H9 (cell line): ENCODE data around the gene COASY. TPM values are rescaled to one million over a fixed set of nuclear protein-coding genes. Genes with fewer than 3 reads are reported as not detected.
A peak's percentile ranks its signal among the peaks of the same experiment; 100 is the strongest.

Experiments
- DNase-seq: peaks from one replicate; pipeline ENCODE4 v3.0.0-alpha.2; 2017
- H2AFZ ChIP-seq: one replicate; pipeline ENCODE4 v1.6.1; 2013; ENCODE audit warnings: mild to moderate bottlenecking, low read length, control low read depth, moderate library complexity
- H2AK5ac ChIP-seq: 2 replicates; pipeline ENCODE4 v1.6.1; 2013; ENCODE audit warnings: low read length, control low read depth, mixed read lengths; ENCODE audit not compliant: insufficient read length
- H2BK120ac ChIP-seq: one replicate; pipeline ENCODE4 v1.6.1; 2013; ENCODE audit warnings: low read depth, mild to moderate bottlenecking, low read length, control low read depth, inconsistent platforms; ENCODE audit not compliant: poor library complexity, severe bottlenecking
- H2BK12ac ChIP-seq: 2 replicates; pipeline ENCODE4 v1.6.1; 2013; ENCODE audit warnings: low read length, control low read depth, mixed read lengths, low read depth; ENCODE audit not compliant: insufficient read length
- H2BK15ac ChIP-seq: 2 replicates; pipeline ENCODE4 v1.6.1; 2013; ENCODE audit warnings: low read depth, low read length, control low read depth
- H2BK20ac ChIP-seq: one replicate; pipeline ENCODE4 v1.6.1; 2013; ENCODE audit warnings: low read depth, mild to moderate bottlenecking, low read length, control low read depth, inconsistent platforms; ENCODE audit not compliant: poor library complexity, severe bottlenecking
- H2BK5ac ChIP-seq: 2 replicates; pipeline ENCODE4 v1.6.1; 2013; ENCODE audit warnings: low read length, control low read depth, mixed read lengths; ENCODE audit not compliant: insufficient read length
- H3K14ac ChIP-seq: 2 replicates; pipeline ENCODE4 v1.6.1; 2013; ENCODE audit warnings: low read length, control low read depth; ENCODE audit not compliant: insufficient read depth
- H3K18ac ChIP-seq: 2 replicates; pipeline ENCODE4 v1.6.1; 2013; ENCODE audit warnings: low read depth, mild to moderate bottlenecking, mixed read lengths, low read length, control low read depth; ENCODE audit not compliant: insufficient read length
- H3K23ac ChIP-seq: 2 replicates; pipeline ENCODE4 v1.6.1; 2013; ENCODE audit warnings: low read length, control low read depth, mixed read lengths, low read depth; ENCODE audit not compliant: insufficient read length
- H3K23me2 ChIP-seq: 2 replicates; pipeline ENCODE4 v1.6.1; 2013; ENCODE audit warnings: low read depth, mild to moderate bottlenecking, mixed read lengths, low read length, control low read depth; ENCODE audit not compliant: insufficient read length, poor library complexity, severe bottlenecking
- H3K27ac ChIP-seq: 2 replicates; pipeline ENCODE4 v1.5.1; 2013; ENCODE audit warnings: low read length, control low read depth, mixed read lengths, low read depth; ENCODE audit not compliant: insufficient read length
- H3K27me3 ChIP-seq: 2 replicates; pipeline ENCODE4 v1.6.1; 2013; ENCODE audit warnings: low read length, control low read depth, inconsistent platforms; ENCODE audit not compliant: insufficient read depth
- H3K4ac ChIP-seq: 2 replicates; pipeline ENCODE4 v1.6.1; 2013; ENCODE audit warnings: low read depth, mild to moderate bottlenecking, control low read depth, inconsistent platforms, low read length, moderate library complexity
- H3K4me1 ChIP-seq: 2 replicates; pipeline ENCODE4 v1.6.1; 2013; ENCODE audit warnings: low read length, control low read depth, inconsistent platforms; ENCODE audit not compliant: insufficient read depth
- H3K4me2 ChIP-seq: 2 replicates; pipeline ENCODE4 v1.6.1; 2013; ENCODE audit warnings: low read length, control low read depth, mixed read lengths; ENCODE audit not compliant: insufficient read length, insufficient read depth
- H3K56ac ChIP-seq: 2 replicates; pipeline ENCODE4 v1.6.1; 2013; ENCODE audit warnings: low read depth, mild to moderate bottlenecking, mixed read lengths, low read length, control low read depth; ENCODE audit not compliant: insufficient read length
- H3K79me1 ChIP-seq: 2 replicates; pipeline ENCODE4 v1.6.1; 2013; ENCODE audit warnings: low read depth, mild to moderate bottlenecking, moderate library complexity, low read length, control low read depth, inconsistent platforms; ENCODE audit not compliant: insufficient read depth, poor library complexity, severe bottlenecking
- H3K79me2 ChIP-seq: 2 replicates; pipeline ENCODE4 v1.6.1; 2013; ENCODE audit warnings: low read length, control low read depth, inconsistent platforms; ENCODE audit not compliant: insufficient read depth
- H3K9ac ChIP-seq: 2 replicates; pipeline ENCODE4 v1.6.1; 2013; ENCODE audit warnings: low read length, control low read depth, mixed read lengths; ENCODE audit not compliant: insufficient read length; ENCODE audit errors: extremely low read depth
- H3K9me3 ChIP-seq: one replicate; pipeline ENCODE4 v1.6.1; 2013; ENCODE audit warnings: low read depth, low read length, inconsistent platforms; ENCODE audit not compliant: control insufficient read depth
- H3T11ph ChIP-seq: one replicate; pipeline ENCODE4 v1.6.1; 2013; ENCODE audit warnings: mild to moderate bottlenecking, low read length, control low read depth, inconsistent platforms
- H4K20me1 ChIP-seq: one replicate; pipeline ENCODE4 v1.6.1; 2013; ENCODE audit not compliant: control insufficient read depth, insufficient read length, insufficient read depth
- H4K5ac ChIP-seq: 2 replicates; pipeline ENCODE4 v1.6.1; 2013; ENCODE audit warnings: low read depth, mild to moderate bottlenecking, mixed read lengths, low read length, control low read depth; ENCODE audit not compliant: insufficient read length
- H4K8ac ChIP-seq: replicated peaks from 2 replicates; pipeline ENCODE4 v1.6.1; 2013; ENCODE audit warnings: low read length, control low read depth, mixed read lengths, low read depth; ENCODE audit not compliant: insufficient read length
- H4K91ac ChIP-seq: 2 replicates; pipeline ENCODE4 v1.6.1; 2013; ENCODE audit warnings: low read depth, mild to moderate bottlenecking, moderate library complexity, mixed read lengths, low read length, control low read depth; ENCODE audit not compliant: insufficient read length
- H3K27ac Mint-ChIP-seq, 3 experiments: 2 replicates in 2 of 3; 3 replicates in 1 of 3; pipeline ENCODE4 v1.8.0; 2020 to 2021; ENCODE audit warnings: mixed read lengths in 3 of 3, mild to moderate bottlenecking in 1 of 3, moderate library complexity in 1 of 3
- H3K27me3 Mint-ChIP-seq: 2 replicates; pipeline ENCODE4 v1.8.0; 2021; ENCODE audit warnings: low read depth, mild to moderate bottlenecking, moderate library complexity, mixed read lengths
- H3K36me3 Mint-ChIP-seq, 3 experiments: 2 replicates in 2 of 3; 3 replicates in 1 of 3; pipeline ENCODE4 v1.8.0; 2020 to 2021; ENCODE audit warnings: low read depth in 3 of 3, mixed read lengths in 3 of 3; ENCODE audit not compliant: insufficient read depth in 1 of 3
- H3K4me1 Mint-ChIP-seq, 2 experiments: 2 replicates each; pipeline ENCODE4 v1.8.0; 2020; ENCODE audit warnings: mixed read lengths in 2 of 2
- H3K4me3 Mint-ChIP-seq, 2 experiments: 2 replicates in 1 of 2; 3 replicates in 1 of 2; pipeline ENCODE4 v1.8.0; 2020 to 2021; ENCODE audit warnings: mild to moderate bottlenecking in 2 of 2, mixed read lengths in 2 of 2, moderate library complexity in 1 of 2
- H3K9me3 Mint-ChIP-seq, 2 experiments: 2 replicates in 1 of 2; 3 replicates in 1 of 2; pipeline ENCODE4 v1.8.0; 2020; ENCODE audit warnings: mild to moderate bottlenecking in 2 of 2, mixed read lengths in 2 of 2, moderate library complexity in 1 of 2
- WGBS: extraction: QIAGEN DNeasy Blood & Tissue Kit; methylation state at CpG from one replicate; pipeline ENCODE4 v1.1.7; 2013; ENCODE audit warnings: missing lambda C conversion rate, low lambda C conversion rate, mixed read lengths; ENCODE audit not compliant: insufficient read length; ENCODE audit errors: extremely low coverage; 5-methylcytosine and 5-hydroxymethylcytosine counted together
- total RNA-seq: library from RNA; stranded (reverse); gene quantifications from 2 replicates; pipeline ENCODE4 v1.2.1, GENCODE V29; 2021
- TF ChIP-seq, protein P1 (sequence below): fragments of 200-600 bp; sonication (generic); conservative IDR thresholded peaks from 3 replicates; pipeline ENCODE4 v1.8.0; 2021; ENCODE audit warnings: antibody characterized with exemption, mild to moderate bottlenecking

Gene COASY
- total RNA-seq, 1 experiment from 2014 or later: 84.1 TPM

DNA sequence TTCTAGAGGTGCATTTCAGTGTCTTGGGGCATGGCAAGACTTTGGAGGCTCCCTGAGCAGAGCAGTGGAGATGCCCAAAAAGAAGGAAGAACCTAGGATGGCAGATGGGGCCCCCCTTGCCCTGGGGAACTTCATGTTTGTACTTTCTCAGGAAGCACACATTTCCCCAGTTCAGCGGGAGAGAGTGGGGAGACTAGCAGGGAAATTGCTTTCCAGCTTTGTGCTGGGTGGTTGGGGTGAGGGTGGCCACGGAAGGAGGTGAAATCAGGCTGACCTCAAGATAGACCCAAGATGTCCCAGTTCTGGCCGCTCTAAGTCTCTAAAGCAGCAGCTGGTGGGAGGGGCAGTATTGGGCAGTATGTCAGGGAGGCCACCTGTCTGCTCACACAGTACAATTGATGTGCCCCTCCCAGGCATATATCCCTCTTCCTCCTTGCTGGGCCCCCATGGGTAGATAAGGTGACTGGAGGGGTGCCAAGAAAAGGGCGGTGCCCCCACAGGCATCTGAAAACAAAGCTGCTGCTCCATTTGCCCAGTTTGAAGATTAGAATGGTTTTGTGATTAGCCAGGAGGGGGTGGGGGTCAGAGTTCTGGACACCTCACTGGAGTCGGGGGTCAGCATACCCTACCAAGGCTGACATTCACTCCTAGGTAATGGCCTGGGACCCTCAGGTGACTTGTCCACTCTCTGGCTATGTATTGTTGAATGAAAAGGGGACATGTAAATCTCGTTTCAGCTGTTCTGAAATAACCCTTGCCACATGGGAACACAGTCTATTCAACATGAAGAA is 43.0 kb upstream of the COASY start:
- Histone ChIP-seq H3K4ac (no peak overlapping the region), H3K14ac (no peak overlapping the region), H2BK120ac (no peak overlapping the region), H4K8ac (no peak overlapping the region), H3K79me2 (no peaks in the 10 kb centered on the region), H3K4me1 (peaks cover 11% of the 10 kb centered on the region; the same call in 1 of the 2 replicates), H2BK12ac (no peak overlapping the region), H2AFZ (no peak overlapping the region), H3K18ac (no peak overlapping the region), H4K20me1 (no peaks in the 10 kb centered on the region), H4K91ac (no peak overlapping the region), H2BK20ac (no peak overlapping the region), H2BK15ac (no peak overlapping the region), H3K79me1 (no peaks in the 10 kb centered on the region), H3K9me3 (no peaks in the 10 kb centered on the region), H3K56ac (no peak overlapping the region), H3K27me3 (peaks cover 2% of the 10 kb centered on the region; the same call in 1 of the 2 replicates), H3K23me2 (no peaks in the 10 kb centered on the region), H4K5ac (no peak overlapping the region), H2BK5ac (no peak overlapping the region), H3T11ph (no peak overlapping the region), H3K23ac (no peak overlapping the region), H3K4me2 (no peak overlapping the region), H3K9ac (no peak overlapping the region), H2AK5ac (no peak overlapping the region), H3K27ac (no peak overlapping the region)
- no peaks in the 10 kb centered on the region for H3K9me3 Mint-ChIP-seq
- no CpG with 5 or more reads among the region's 6 CpGs for WGBS
- H3K4me1 Mint-ChIP-seq: peaks cover 25 to 40% of the 10 kb centered on the region in 2 experiments
- peaks cover 8% of the 10 kb centered on the region for H3K27me3 Mint-ChIP-seq
- DNase-seq: peak; percentile 22
- peak overlapping the region in 1 of 2 experiments; percentile 32; a peak in 2 of 5 replicates for H3K4me3 Mint-ChIP-seq
- TF ChIP-seq, protein P1, sequence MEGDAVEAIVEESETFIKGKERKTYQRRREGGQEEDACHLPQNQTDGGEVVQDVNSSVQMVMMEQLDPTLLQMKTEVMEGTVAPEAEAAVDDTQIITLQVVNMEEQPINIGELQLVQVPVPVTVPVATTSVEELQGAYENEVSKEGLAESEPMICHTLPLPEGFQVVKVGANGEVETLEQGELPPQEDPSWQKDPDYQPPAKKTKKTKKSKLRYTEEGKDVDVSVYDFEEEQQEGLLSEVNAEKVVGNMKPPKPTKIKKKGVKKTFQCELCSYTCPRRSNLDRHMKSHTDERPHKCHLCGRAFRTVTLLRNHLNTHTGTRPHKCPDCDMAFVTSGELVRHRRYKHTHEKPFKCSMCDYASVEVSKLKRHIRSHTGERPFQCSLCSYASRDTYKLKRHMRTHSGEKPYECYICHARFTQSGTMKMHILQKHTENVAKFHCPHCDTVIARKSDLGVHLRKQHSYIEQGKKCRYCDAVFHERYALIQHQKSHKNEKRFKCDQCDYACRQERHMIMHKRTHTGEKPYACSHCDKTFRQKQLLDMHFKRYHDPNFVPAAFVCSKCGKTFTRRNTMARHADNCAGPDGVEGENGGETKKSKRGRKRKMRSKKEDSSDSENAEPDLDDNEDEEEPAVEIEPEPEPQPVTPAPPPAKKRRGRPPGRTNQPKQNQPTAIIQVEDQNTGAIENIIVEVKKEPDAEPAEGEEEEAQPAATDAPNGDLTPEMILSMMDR: no peak
- peaks cover 0 to 42% (median 30%) of the 10 kb centered on the region in 3 experiments; a peak in 5 of 7 replicates for H3K36me3 Mint-ChIP-seq
- peak overlapping the region in 1 of 3 experiments; percentile 73; a peak in 1 of 7 replicates for H3K27ac Mint-ChIP-seq
